Measurements from ENCODE around the gene NME4.

DNA sequence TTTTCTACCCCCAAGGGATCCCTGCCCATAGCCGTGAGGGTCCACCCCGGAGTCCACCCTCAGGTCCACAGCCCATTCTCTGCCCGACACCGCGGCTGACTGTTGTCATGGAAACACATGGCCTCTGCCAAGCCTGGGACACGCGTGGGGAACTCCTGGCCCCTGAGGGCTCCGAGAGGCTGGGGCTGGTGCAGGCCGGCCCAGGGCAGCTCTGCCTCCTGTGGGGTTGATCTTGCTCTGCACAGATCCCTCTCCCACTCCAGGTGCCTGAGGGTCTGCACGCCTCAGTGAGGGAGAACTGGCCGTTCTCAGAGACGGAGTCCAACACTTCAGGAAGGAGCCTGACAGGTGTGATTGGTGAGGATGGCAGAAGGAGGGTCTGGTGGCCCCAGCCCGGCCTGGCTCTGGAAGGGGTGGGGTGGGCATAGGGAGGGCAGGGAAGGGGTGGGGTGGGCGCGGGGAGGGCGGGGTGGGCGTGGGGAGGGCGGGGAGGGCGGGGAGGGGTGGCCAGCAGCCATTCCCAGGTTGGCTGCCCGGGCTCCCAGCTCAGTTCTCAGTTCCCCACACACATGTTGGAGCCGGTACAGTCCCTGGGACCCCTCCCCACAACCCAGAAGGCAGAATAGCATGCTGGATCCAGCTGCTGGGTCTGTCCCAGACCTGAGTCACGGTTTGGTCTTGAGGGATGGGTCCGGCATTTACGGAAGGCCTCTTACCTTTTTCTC, 33.1 kb upstream of the NME4 start:
- no peak for TF ChIP-seq POLR2A (IDR thresholded peaks at IDR 0.05)
- TF ChIP-seq, protein P1, sequence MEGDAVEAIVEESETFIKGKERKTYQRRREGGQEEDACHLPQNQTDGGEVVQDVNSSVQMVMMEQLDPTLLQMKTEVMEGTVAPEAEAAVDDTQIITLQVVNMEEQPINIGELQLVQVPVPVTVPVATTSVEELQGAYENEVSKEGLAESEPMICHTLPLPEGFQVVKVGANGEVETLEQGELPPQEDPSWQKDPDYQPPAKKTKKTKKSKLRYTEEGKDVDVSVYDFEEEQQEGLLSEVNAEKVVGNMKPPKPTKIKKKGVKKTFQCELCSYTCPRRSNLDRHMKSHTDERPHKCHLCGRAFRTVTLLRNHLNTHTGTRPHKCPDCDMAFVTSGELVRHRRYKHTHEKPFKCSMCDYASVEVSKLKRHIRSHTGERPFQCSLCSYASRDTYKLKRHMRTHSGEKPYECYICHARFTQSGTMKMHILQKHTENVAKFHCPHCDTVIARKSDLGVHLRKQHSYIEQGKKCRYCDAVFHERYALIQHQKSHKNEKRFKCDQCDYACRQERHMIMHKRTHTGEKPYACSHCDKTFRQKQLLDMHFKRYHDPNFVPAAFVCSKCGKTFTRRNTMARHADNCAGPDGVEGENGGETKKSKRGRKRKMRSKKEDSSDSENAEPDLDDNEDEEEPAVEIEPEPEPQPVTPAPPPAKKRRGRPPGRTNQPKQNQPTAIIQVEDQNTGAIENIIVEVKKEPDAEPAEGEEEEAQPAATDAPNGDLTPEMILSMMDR (IDR thresholded peaks at IDR 0.05) = no peak

Measured in lower leg skin (tissue), 3 donors.